ENCODE results near the gene ESRRB.

Gene ESRRB

GRCh38 chr14:76352639-76353281 is 23.2 kb upstream of the ESRRB start:
- DNase-seq, result no peak

- no peak for DNase-seq
Observed at GRCh38 chr14:76354310-76354709, 21.6 kb upstream of the ESRRB start.

GRCh38 chr14:76355771-76356170 is 20.2 kb upstream of the ESRRB start:
- no peak for DNase-seq

GRCh38 chr14:76371066-76371465 is 4.9 kb upstream of the ESRRB start:
- DNase-seq, result no peak

GRCh38 chr14:76373456-76373855 is 2.5 kb upstream of the ESRRB start:
- no peak for DNase-seq

GRCh38 chr14:76375484-76375883 is 453 bp upstream of the ESRRB start:
- DNase-seq, result no peak

- DNase-seq, result no peak
Observed at GRCh38 chr14:76376409-76376877, 506 bp downstream of the ESRRB start.

GRCh38 chr14:76376878-76377734 is 1.2 kb downstream of the ESRRB start:
- no peak for DNase-seq

GRCh38 chr14:76377735-76378074 is 1.8 kb downstream of the ESRRB start:
- no peak for DNase-seq

GRCh38 chr14:76380991-76381390 is 5.1 kb downstream of the ESRRB start:
- no peak for DNase-seq

GRCh38 chr14:76381817-76382494 is 6.0 kb downstream of the ESRRB start:
- DNase-seq, result no peak

- no peak for DNase-seq
Observed at GRCh38 chr14:76382495-76382832, 6.5 kb downstream of the ESRRB start.

GRCh38 chr14:76385435-76385834 is 9.5 kb downstream of the ESRRB start:
- no peak for DNase-seq

GRCh38 chr14:76386944-76387782 is 11.2 kb downstream of the ESRRB start:
- DNase-seq, result no peak

GRCh38 chr14:76389841-76390240 is 13.9 kb downstream of the ESRRB start:
- no peak for DNase-seq

GRCh38 chr14:76390621-76391020 is 14.7 kb downstream of the ESRRB start:
- no peak for DNase-seq

- DNase-seq, result no peak
Observed at GRCh38 chr14:76391981-76392690, 16.2 kb downstream of the ESRRB start.

- no peak for DNase-seq
Observed at GRCh38 chr14:76394569-76394968, 18.6 kb downstream of the ESRRB start.

- no peak for DNase-seq
Observed at GRCh38 chr14:76395161-76395560, 19.2 kb downstream of the ESRRB start.

GRCh38 chr14:76396714-76397187 is 20.8 kb downstream of the ESRRB start:
- DNase-seq, result no peak

- DNase-seq, result no peak
Observed at GRCh38 chr14:76405627-76406026, 29.7 kb downstream of the ESRRB start.

Measured in cerebellar nuclear complex (tissue), 1 donor.